HEK293 (cell line): ENCODE data around the gene PARP6.

Source experiments
- CTCF ChIA-PET: fragments of 350-600 bp; formaldehyde crosslinking; extraction: SDS; loops from one replicate; lab custom pipeline; 2021; ENCODE audit warnings: antibody characterized with exemption; lab: Yijun Ruan, JAX
- POLR2A ChIA-PET: fragments of 300-600 bp; formaldehyde crosslinking; extraction: SDS; loops from one replicate; lab custom pipeline; 2020; ENCODE audit warnings: antibody characterized with exemption, inconsistent platforms; lab: Yijun Ruan, JAX
- H3K27ac ChIP-seq: fragments of 200-500 bp; sonication (Bioruptor generic); 2 replicates; pipeline ENCODE4 v1.5.1; 2014; ENCODE audit warnings: low read depth, low read length, control low read depth, inconsistent platforms; ENCODE audit errors: extremely low read depth
- H3K36me3 ChIP-seq, 2 experiments: fragments of 200-500 bp in 1 of 2; sonication (Bioruptor generic) in 1 of 2; 1 replicate in 1 of 2; 2 replicates in 1 of 2; pipeline ENCODE4 v1.5.1; 2014 to 2017; ENCODE audit warnings: inconsistent platforms in 2 of 2, low read length in 2 of 2; ENCODE audit not compliant: control insufficient read depth in 2 of 2, insufficient read depth in 1 of 2
- H3K4me1 ChIP-seq: fragments of 200-500 bp; sonication (Bioruptor generic); 2 replicates; pipeline ENCODE4 v1.5.1; 2014; ENCODE audit warnings: mild to moderate bottlenecking, low read length, inconsistent platforms; ENCODE audit not compliant: control insufficient read depth, insufficient read depth
- H3K4me3 ChIP-seq: 2 replicates; pipeline ENCODE4 v1.5.1; 2011; ENCODE audit warnings: low read depth, mild to moderate bottlenecking, control low read depth, low read length, moderate library complexity
- H3K9me3 ChIP-seq: fragments of 200-500 bp; sonication (Bioruptor generic); 2 replicates; pipeline ENCODE4 v1.5.1; 2014; ENCODE audit warnings: low read depth, low read length, inconsistent platforms; ENCODE audit not compliant: control insufficient read depth, insufficient read depth
- FEZF1 ChIP-seq: fragments of 450-650 bp; formaldehyde crosslinking; IDR thresholded peaks from 2 replicates; pipeline ENCODE4 v1.5.1; 2016; ENCODE audit warnings: missing biosample characterization, missing genetic modification characterization
- GFI1B ChIP-seq: fragments of 450-650 bp; formaldehyde crosslinking; IDR thresholded peaks from 2 replicates; pipeline ENCODE4 v1.5.1; 2016; ENCODE audit warnings: missing biosample characterization, missing genetic modification characterization
- GLI4 ChIP-seq: fragments of 450-650 bp; formaldehyde crosslinking; IDR thresholded peaks from 2 replicates; pipeline ENCODE4 v1.5.1; 2016; ENCODE audit warnings: missing biosample characterization, missing genetic modification characterization
- ZNF202 ChIP-seq: fragments of 450-650 bp; formaldehyde crosslinking; IDR thresholded peaks from 2 replicates; pipeline ENCODE4 v1.5.1; 2016; ENCODE audit warnings: missing biosample characterization, missing genetic modification characterization, borderline replicate concordance
- ZNF248 ChIP-seq: fragments of 450-650 bp; formaldehyde crosslinking; IDR thresholded peaks from 2 replicates; pipeline ENCODE4 v1.5.1; 2017; ENCODE audit warnings: missing biosample characterization, missing genetic modification characterization
- ZNF266 ChIP-seq: fragments of 450-650 bp; formaldehyde crosslinking; IDR thresholded peaks from 2 replicates; pipeline ENCODE4 v1.5.1; 2016; ENCODE audit warnings: missing biosample characterization, missing genetic modification characterization, low read depth
- ZNF335 ChIP-seq: fragments of 450-650 bp; formaldehyde crosslinking; conservative IDR thresholded peaks from 2 replicates; pipeline ENCODE4 v1.5.1; 2016; ENCODE audit warnings: missing biosample characterization, missing genetic modification characterization
- ZNF423 ChIP-seq: fragments of 450-650 bp; formaldehyde crosslinking; IDR thresholded peaks from 2 replicates; pipeline ENCODE4 v1.5.1; 2016; ENCODE audit warnings: missing biosample characterization, missing genetic modification characterization
- ZNF48 ChIP-seq: fragments of 450-650 bp; formaldehyde crosslinking; IDR thresholded peaks from 2 replicates; pipeline ENCODE4 v1.5.1; 2016; ENCODE audit warnings: missing biosample characterization, missing genetic modification characterization
- ZNF530 ChIP-seq: fragments of 450-650 bp; formaldehyde crosslinking; IDR thresholded peaks from 2 replicates; pipeline ENCODE4 v1.5.1; 2016; ENCODE audit warnings: low read depth, missing biosample characterization, missing genetic modification characterization
- ZNF561 ChIP-seq: fragments of 450-650 bp; IDR thresholded peaks from 2 replicates; pipeline ENCODE4 v1.5.1; 2018; ENCODE audit warnings: missing biosample characterization, missing genetic modification characterization, borderline replicate concordance
- ZNF792 ChIP-seq: fragments of 450-650 bp; formaldehyde crosslinking; IDR thresholded peaks from 2 replicates; pipeline ENCODE4 v1.5.1; 2016; ENCODE audit warnings: missing biosample characterization, missing genetic modification characterization
- TF ChIP-seq, protein P1 (sequence below): fragments of 450-650 bp; formaldehyde crosslinking; IDR thresholded peaks from 2 replicates; pipeline ENCODE4 v1.5.1; 2017; ENCODE audit warnings: missing biosample characterization, missing genetic modification characterization
- TF ChIP-seq, protein P2 (sequence below): fragments of 450-650 bp; formaldehyde crosslinking; IDR thresholded peaks from 2 replicates; pipeline ENCODE4 v1.5.1; 2016; ENCODE audit warnings: missing biosample characterization, missing genetic modification characterization
- TF ChIP-seq, protein P3 (sequence below): fragments of 450-650 bp; formaldehyde crosslinking; IDR thresholded peaks from 2 replicates; pipeline ENCODE4 v1.5.1; 2016; ENCODE audit warnings: missing biosample characterization, missing genetic modification characterization, borderline replicate concordance
- TF ChIP-seq, protein P4 (sequence below): fragments of 450-650 bp; formaldehyde crosslinking; IDR thresholded peaks from 2 replicates; pipeline ENCODE4 v1.5.1; 2016; ENCODE audit warnings: missing biosample characterization, missing genetic modification characterization
- TF ChIP-seq, protein P5 (sequence below): fragments of 450-650 bp; formaldehyde crosslinking; IDR thresholded peaks from 2 replicates; pipeline ENCODE4 v1.5.1; 2016; ENCODE audit warnings: missing biosample characterization, missing genetic modification characterization
- TF ChIP-seq, protein P6 (sequence below): fragments of 450-650 bp; IDR thresholded peaks from 2 replicates; pipeline ENCODE4 v1.5.1; 2018; ENCODE audit warnings: missing biosample characterization, mild to moderate bottlenecking, missing genetic modification characterization
- TF ChIP-seq, protein P7 (sequence below): fragments of 450-650 bp; formaldehyde crosslinking; IDR thresholded peaks from 2 replicates; pipeline ENCODE4 v1.5.1; 2017; ENCODE audit warnings: missing biosample characterization, missing genetic modification characterization

The PARP6 gene

DNA sequence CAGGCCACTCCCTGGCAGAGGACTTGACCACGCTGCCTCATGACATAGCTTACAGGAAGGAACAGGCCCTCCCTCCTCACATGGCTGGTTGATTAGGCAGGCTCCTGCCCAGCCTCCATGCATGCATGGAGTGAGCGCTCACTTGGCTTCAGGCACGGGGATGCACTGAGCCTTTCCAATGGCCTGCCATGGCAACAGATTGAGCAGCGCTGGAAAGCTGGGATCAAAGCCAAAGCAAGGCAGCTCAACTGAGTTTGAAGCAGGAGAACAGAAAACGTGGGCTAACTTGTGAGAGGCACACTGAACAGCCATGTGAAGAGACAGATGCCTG is 68.9 kb downstream of the PARP6 start:
- peaks cover 85 to 100% of the 10 kb centered on the region in 2 experiments for H3K36me3 ChIP-seq
- CTCF ChIA-PET = interaction anchor here (0.7 to 1.6 kb wide), 3 partner anchors 23 to 560 kb away, joined by 3 to 4 read pairs (median 3); no protein-coding TSS in a partner anchor
- peak overlapping the region; percentile 51; the same call in 1 of the 2 replicates for H3K27ac ChIP-seq
- no peak overlapping the region for H3K4me3 ChIP-seq
- no peaks in the 10 kb centered on the region for H3K9me3 ChIP-seq
- POLR2A ChIA-PET = no interaction called here
- TF ChIP-seq ZNF266 (no peak), ZNF792 (no peak), GLI4 (tag by site-specific recombination) (no peak), ZNF335 (tag by site-specific recombination) (no peak), GFI1B (no peak), ZNF248 (tag by site-specific recombination) (no peak), ZNF530 (tag by site-specific recombination) (no peak), FEZF1 (peak; percentile 90), ZNF48 (tag by site-specific recombination) (no peak), ZNF561 (no peak), ZNF202 (tag by site-specific recombination) (no peak), ZNF423 (no peak)
- TF ChIP-seq, protein P1, sequence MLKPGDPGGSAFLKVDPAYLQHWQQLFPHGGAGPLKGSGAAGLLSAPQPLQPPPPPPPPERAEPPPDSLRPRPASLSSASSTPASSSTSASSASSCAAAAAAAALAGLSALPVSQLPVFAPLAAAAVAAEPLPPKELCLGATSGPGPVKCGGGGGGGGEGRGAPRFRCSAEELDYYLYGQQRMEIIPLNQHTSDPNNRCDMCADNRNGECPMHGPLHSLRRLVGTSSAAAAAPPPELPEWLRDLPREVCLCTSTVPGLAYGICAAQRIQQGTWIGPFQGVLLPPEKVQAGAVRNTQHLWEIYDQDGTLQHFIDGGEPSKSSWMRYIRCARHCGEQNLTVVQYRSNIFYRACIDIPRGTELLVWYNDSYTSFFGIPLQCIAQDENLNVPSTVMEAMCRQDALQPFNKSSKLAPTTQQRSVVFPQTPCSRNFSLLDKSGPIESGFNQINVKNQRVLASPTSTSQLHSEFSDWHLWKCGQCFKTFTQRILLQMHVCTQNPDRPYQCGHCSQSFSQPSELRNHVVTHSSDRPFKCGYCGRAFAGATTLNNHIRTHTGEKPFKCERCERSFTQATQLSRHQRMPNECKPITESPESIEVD (tag by site-specific recombination) = no peak
- TF ChIP-seq, protein P2, sequence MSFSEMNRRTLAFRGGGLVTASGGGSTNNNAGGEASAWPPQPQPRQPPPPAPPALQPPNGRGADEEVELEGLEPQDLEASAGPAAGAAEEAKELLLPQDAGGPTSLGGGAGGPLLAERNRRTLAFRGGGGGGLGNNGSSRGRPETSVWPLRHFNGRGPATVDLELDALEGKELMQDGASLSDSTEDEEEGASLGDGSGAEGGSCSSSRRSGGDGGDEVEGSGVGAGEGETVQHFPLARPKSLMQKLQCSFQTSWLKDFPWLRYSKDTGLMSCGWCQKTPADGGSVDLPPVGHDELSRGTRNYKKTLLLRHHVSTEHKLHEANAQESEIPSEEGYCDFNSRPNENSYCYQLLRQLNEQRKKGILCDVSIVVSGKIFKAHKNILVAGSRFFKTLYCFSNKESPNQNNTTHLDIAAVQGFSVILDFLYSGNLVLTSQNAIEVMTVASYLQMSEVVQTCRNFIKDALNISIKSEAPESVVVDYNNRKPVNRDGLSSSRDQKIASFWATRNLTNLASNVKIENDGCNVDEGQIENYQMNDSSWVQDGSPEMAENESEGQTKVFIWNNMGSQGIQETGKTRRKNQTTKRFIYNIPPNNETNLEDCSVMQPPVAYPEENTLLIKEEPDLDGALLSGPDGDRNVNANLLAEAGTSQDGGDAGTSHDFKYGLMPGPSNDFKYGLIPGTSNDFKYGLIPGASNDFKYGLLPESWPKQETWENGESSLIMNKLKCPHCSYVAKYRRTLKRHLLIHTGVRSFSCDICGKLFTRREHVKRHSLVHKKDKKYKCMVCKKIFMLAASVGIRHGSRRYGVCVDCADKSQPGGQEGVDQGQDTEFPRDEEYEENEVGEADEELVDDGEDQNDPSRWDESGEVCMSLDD (tag by site-specific recombination) = no peak
- TF ChIP-seq, protein P3, sequence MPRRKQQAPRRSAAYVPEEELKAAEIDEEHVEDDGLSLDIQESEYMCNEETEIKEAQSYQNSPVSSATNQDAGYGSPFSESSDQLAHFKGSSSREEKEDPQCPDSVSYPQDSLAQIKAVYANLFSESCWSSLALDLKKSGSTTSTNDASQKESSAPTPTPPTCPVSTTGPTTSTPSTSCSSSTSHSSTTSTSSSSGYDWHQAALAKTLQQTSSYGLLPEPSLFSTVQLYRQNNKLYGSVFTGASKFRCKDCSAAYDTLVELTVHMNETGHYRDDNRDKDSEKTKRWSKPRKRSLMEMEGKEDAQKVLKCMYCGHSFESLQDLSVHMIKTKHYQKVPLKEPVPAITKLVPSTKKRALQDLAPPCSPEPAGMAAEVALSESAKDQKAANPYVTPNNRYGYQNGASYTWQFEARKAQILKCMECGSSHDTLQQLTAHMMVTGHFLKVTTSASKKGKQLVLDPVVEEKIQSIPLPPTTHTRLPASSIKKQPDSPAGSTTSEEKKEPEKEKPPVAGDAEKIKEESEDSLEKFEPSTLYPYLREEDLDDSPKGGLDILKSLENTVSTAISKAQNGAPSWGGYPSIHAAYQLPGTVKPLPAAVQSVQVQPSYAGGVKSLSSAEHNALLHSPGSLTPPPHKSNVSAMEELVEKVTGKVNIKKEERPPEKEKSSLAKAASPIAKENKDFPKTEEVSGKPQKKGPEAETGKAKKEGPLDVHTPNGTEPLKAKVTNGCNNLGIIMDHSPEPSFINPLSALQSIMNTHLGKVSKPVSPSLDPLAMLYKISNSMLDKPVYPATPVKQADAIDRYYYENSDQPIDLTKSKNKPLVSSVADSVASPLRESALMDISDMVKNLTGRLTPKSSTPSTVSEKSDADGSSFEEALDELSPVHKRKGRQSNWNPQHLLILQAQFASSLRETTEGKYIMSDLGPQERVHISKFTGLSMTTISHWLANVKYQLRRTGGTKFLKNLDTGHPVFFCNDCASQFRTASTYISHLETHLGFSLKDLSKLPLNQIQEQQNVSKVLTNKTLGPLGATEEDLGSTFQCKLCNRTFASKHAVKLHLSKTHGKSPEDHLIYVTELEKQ (tag by site-specific recombination) = no peak
- TF ChIP-seq, protein P4, sequence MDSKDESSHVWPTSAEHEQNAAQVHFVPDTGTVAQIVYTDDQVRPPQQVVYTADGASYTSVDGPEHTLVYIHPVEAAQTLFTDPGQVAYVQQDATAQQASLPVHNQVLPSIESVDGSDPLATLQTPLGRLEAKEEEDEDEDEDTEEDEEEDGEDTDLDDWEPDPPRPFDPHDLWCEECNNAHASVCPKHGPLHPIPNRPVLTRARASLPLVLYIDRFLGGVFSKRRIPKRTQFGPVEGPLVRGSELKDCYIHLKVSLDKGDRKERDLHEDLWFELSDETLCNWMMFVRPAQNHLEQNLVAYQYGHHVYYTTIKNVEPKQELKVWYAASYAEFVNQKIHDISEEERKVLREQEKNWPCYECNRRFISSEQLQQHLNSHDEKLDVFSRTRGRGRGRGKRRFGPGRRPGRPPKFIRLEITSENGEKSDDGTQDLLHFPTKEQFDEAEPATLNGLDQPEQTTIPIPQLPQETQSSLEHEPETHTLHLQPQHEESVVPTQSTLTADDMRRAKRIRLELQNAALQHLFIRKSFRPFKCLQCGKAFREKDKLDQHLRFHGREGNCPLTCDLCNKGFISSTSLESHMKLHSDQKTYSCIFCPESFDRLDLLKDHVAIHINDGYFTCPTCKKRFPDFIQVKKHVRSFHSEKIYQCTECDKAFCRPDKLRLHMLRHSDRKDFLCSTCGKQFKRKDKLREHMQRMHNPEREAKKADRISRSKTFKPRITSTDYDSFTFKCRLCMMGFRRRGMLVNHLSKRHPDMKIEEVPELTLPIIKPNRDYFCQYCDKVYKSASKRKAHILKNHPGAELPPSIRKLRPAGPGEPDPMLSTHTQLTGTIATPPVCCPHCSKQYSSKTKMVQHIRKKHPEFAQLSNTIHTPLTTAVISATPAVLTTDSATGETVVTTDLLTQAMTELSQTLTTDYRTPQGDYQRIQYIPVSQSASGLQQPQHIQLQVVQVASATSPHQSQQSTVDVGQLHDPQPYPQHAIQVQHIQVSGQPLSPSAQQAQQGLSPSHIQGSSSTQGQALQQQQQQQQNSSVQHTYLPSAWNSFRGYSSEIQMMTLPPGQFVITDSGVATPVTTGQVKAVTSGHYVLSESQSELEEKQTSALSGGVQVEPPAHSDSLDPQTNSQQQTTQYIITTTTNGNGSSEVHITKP = peak; percentile 83
- TF ChIP-seq, protein P5, sequence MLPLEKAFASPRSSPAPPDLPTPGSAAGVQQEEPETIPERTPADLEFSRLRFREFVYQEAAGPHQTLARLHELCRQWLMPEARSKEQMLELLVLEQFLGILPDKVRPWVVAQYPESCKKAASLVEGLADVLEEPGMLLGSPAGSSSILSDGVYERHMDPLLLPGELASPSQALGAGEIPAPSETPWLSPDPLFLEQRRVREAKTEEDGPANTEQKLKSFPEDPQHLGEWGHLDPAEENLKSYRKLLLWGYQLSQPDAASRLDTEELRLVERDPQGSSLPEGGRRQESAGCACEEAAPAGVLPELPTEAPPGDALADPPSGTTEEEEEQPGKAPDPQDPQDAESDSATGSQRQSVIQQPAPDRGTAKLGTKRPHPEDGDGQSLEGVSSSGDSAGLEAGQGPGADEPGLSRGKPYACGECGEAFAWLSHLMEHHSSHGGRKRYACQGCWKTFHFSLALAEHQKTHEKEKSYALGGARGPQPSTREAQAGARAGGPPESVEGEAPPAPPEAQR (tag by site-specific recombination) = no peak
- TF ChIP-seq, protein P6, sequence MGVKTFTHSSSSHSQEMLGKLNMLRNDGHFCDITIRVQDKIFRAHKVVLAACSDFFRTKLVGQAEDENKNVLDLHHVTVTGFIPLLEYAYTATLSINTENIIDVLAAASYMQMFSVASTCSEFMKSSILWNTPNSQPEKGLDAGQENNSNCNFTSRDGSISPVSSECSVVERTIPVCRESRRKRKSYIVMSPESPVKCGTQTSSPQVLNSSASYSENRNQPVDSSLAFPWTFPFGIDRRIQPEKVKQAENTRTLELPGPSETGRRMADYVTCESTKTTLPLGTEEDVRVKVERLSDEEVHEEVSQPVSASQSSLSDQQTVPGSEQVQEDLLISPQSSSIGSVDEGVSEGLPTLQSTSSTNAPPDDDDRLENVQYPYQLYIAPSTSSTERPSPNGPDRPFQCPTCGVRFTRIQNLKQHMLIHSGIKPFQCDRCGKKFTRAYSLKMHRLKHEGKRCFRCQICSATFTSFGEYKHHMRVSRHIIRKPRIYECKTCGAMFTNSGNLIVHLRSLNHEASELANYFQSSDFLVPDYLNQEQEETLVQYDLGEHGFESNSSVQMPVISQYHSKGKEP (tag by site-specific recombination) = peak; percentile 80
- TF ChIP-seq, protein P7, sequence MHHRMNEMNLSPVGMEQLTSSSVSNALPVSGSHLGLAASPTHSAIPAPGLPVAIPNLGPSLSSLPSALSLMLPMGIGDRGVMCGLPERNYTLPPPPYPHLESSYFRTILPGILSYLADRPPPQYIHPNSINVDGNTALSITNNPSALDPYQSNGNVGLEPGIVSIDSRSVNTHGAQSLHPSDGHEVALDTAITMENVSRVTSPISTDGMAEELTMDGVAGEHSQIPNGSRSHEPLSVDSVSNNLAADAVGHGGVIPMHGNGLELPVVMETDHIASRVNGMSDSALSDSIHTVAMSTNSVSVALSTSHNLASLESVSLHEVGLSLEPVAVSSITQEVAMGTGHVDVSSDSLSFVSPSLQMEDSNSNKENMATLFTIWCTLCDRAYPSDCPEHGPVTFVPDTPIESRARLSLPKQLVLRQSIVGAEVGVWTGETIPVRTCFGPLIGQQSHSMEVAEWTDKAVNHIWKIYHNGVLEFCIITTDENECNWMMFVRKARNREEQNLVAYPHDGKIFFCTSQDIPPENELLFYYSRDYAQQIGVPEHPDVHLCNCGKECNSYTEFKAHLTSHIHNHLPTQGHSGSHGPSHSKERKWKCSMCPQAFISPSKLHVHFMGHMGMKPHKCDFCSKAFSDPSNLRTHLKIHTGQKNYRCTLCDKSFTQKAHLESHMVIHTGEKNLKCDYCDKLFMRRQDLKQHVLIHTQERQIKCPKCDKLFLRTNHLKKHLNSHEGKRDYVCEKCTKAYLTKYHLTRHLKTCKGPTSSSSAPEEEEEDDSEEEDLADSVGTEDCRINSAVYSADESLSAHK (tag by site-specific recombination) = no peak
- TF ChIP-seq, all 188 proteins: peak for 3
- no peaks in the 10 kb centered on the region; the same call in 1 of the 2 replicates for H3K4me1 ChIP-seq
